GM08714 (cell line): ENCODE data around the gene MAPK14.
"Not testable (repeated sequence)": the region's sequence is repeated elsewhere in the genome, so short reads cannot be mapped to it uniquely, and the experiment has no call there.

Experiments used
- H3K4me3 ChIP-seq: fragments of 200-500 bp; sonication (Bioruptor generic); 2 replicates; pipeline ENCODE4 v1.5.1; 2014; ENCODE audit warnings: mild to moderate bottlenecking, low read length, inconsistent platforms
- ZNF274 ChIP-seq: IDR thresholded peaks from 2 replicates; pipeline ENCODE4 v1.6.1; 2012; ENCODE audit warnings: mild to moderate bottlenecking, low read depth, low read length

The MAPK14 gene

GRCh38 chr6:36116066-36116864, 88.7 kb downstream of the MAPK14 start:
- H3K4me3 ChIP-seq, result no peak overlapping the region

GRCh38 chr6:36116943-36117342, 89.3 kb downstream of the MAPK14 start:
- TF ChIP-seq ZNF274, result no peak
- H3K4me3 ChIP-seq, result no peak overlapping the region

More at GRCh38 chr6:36116066-36116864, 88.7 kb downstream of the MAPK14 start:
- TF ChIP-seq ZNF274, result no peak

- H3K4me3 ChIP-seq, result no peak overlapping the region
- TF ChIP-seq ZNF274, result no peak
Observed at GRCh38 chr6:36117658-36118549, 90.3 kb downstream of the MAPK14 start.

GRCh38 chr6:36118550-36119107, 91.0 kb downstream of the MAPK14 start:
- H3K4me3 ChIP-seq, result no peak overlapping the region
- no peak for TF ChIP-seq ZNF274

- no peak overlapping the region for H3K4me3 ChIP-seq
- TF ChIP-seq ZNF274, result no peak
Observed at GRCh38 chr6:36119209-36119608, 91.6 kb downstream of the MAPK14 start.

GRCh38 chr6:36120018-36120417, 92.4 kb downstream of the MAPK14 start:
- H3K4me3 ChIP-seq, result no peak overlapping the region

GRCh38 chr6:36120539-36120938, 92.9 kb downstream of the MAPK14 start:
- no peak for TF ChIP-seq ZNF274

More at GRCh38 chr6:36120018-36120417, 92.4 kb downstream of the MAPK14 start:
- TF ChIP-seq ZNF274, result no peak

GRCh38 chr6:36120979-36121786, 93.6 kb downstream of the MAPK14 start:
- H3K4me3 ChIP-seq, result no peak overlapping the region
- TF ChIP-seq ZNF274, result no peak

More at GRCh38 chr6:36120539-36120938, 92.9 kb downstream of the MAPK14 start:
- H3K4me3 ChIP-seq, result no peak overlapping the region

GRCh38 chr6:36121787-36122494, 94.3 kb downstream of the MAPK14 start:
- no peak for TF ChIP-seq ZNF274

GRCh38 chr6:36122495-36123269, 95.1 kb downstream of the MAPK14 start:
- TF ChIP-seq ZNF274, result no peak
- no peak overlapping the region for H3K4me3 ChIP-seq

More at GRCh38 chr6:36121787-36122494, 94.3 kb downstream of the MAPK14 start:
- no peak overlapping the region for H3K4me3 ChIP-seq

- TF ChIP-seq ZNF274, result no peak
- no peak overlapping the region for H3K4me3 ChIP-seq
Observed at GRCh38 chr6:36123270-36124139, 95.9 kb downstream of the MAPK14 start.

- H3K4me3 ChIP-seq, result not testable (repeated sequence)
Observed at GRCh38 chr6:36124346-36124745, 96.7 kb downstream of the MAPK14 start.
